H9 (cell line): Measurements from ENCODE around the gene PAM. TPM values are rescaled to one million over a fixed set of nuclear protein-coding genes. Genes with fewer than 3 reads are reported as not detected.

ENCODE experiments used
- DNase-seq: peaks from one replicate; pipeline ENCODE4 v3.0.0-alpha.2; 2017
- H2AFZ ChIP-seq: one replicate; pipeline ENCODE4 v1.6.1; 2013; ENCODE audit warnings: mild to moderate bottlenecking, low read length, control low read depth, moderate library complexity
- H2AK5ac ChIP-seq: 2 replicates; pipeline ENCODE4 v1.6.1; 2013; ENCODE audit warnings: low read length, control low read depth, mixed read lengths; ENCODE audit not compliant: insufficient read length
- H2BK120ac ChIP-seq: one replicate; pipeline ENCODE4 v1.6.1; 2013; ENCODE audit warnings: low read depth, mild to moderate bottlenecking, low read length, control low read depth, inconsistent platforms; ENCODE audit not compliant: poor library complexity, severe bottlenecking
- H2BK12ac ChIP-seq: 2 replicates; pipeline ENCODE4 v1.6.1; 2013; ENCODE audit warnings: low read length, control low read depth, mixed read lengths, low read depth; ENCODE audit not compliant: insufficient read length
- H2BK15ac ChIP-seq: 2 replicates; pipeline ENCODE4 v1.6.1; 2013; ENCODE audit warnings: low read depth, low read length, control low read depth
- H2BK20ac ChIP-seq: one replicate; pipeline ENCODE4 v1.6.1; 2013; ENCODE audit warnings: low read depth, mild to moderate bottlenecking, low read length, control low read depth, inconsistent platforms; ENCODE audit not compliant: poor library complexity, severe bottlenecking
- H2BK5ac ChIP-seq: 2 replicates; pipeline ENCODE4 v1.6.1; 2013; ENCODE audit warnings: low read length, control low read depth, mixed read lengths; ENCODE audit not compliant: insufficient read length
- H3K14ac ChIP-seq: 2 replicates; pipeline ENCODE4 v1.6.1; 2013; ENCODE audit warnings: low read length, control low read depth; ENCODE audit not compliant: insufficient read depth
- H3K18ac ChIP-seq: 2 replicates; pipeline ENCODE4 v1.6.1; 2013; ENCODE audit warnings: low read depth, mild to moderate bottlenecking, mixed read lengths, low read length, control low read depth; ENCODE audit not compliant: insufficient read length
- H3K23ac ChIP-seq: 2 replicates; pipeline ENCODE4 v1.6.1; 2013; ENCODE audit warnings: low read length, control low read depth, mixed read lengths, low read depth; ENCODE audit not compliant: insufficient read length
- H3K23me2 ChIP-seq: 2 replicates; pipeline ENCODE4 v1.6.1; 2013; ENCODE audit warnings: low read depth, mild to moderate bottlenecking, mixed read lengths, low read length, control low read depth; ENCODE audit not compliant: insufficient read length, poor library complexity, severe bottlenecking
- H3K27ac ChIP-seq: 2 replicates; pipeline ENCODE4 v1.5.1; 2013; ENCODE audit warnings: low read length, control low read depth, mixed read lengths, low read depth; ENCODE audit not compliant: insufficient read length
- H3K27me3 ChIP-seq: 2 replicates; pipeline ENCODE4 v1.6.1; 2013; ENCODE audit warnings: low read length, control low read depth, inconsistent platforms; ENCODE audit not compliant: insufficient read depth
- H3K4ac ChIP-seq: 2 replicates; pipeline ENCODE4 v1.6.1; 2013; ENCODE audit warnings: low read depth, mild to moderate bottlenecking, control low read depth, inconsistent platforms, low read length, moderate library complexity
- H3K4me1 ChIP-seq: 2 replicates; pipeline ENCODE4 v1.6.1; 2013; ENCODE audit warnings: low read length, control low read depth, inconsistent platforms; ENCODE audit not compliant: insufficient read depth
- H3K4me2 ChIP-seq: 2 replicates; pipeline ENCODE4 v1.6.1; 2013; ENCODE audit warnings: low read length, control low read depth, mixed read lengths; ENCODE audit not compliant: insufficient read length, insufficient read depth
- H3K56ac ChIP-seq: 2 replicates; pipeline ENCODE4 v1.6.1; 2013; ENCODE audit warnings: low read depth, mild to moderate bottlenecking, mixed read lengths, low read length, control low read depth; ENCODE audit not compliant: insufficient read length
- H3K79me1 ChIP-seq: 2 replicates; pipeline ENCODE4 v1.6.1; 2013; ENCODE audit warnings: low read depth, mild to moderate bottlenecking, moderate library complexity, low read length, control low read depth, inconsistent platforms; ENCODE audit not compliant: insufficient read depth, poor library complexity, severe bottlenecking
- H3K79me2 ChIP-seq: 2 replicates; pipeline ENCODE4 v1.6.1; 2013; ENCODE audit warnings: low read length, control low read depth, inconsistent platforms; ENCODE audit not compliant: insufficient read depth
- H3K9ac ChIP-seq: 2 replicates; pipeline ENCODE4 v1.6.1; 2013; ENCODE audit warnings: low read length, control low read depth, mixed read lengths; ENCODE audit not compliant: insufficient read length; ENCODE audit errors: extremely low read depth
- H3K9me3 ChIP-seq: one replicate; pipeline ENCODE4 v1.6.1; 2013; ENCODE audit warnings: low read depth, low read length, inconsistent platforms; ENCODE audit not compliant: control insufficient read depth
- H3T11ph ChIP-seq: one replicate; pipeline ENCODE4 v1.6.1; 2013; ENCODE audit warnings: mild to moderate bottlenecking, low read length, control low read depth, inconsistent platforms
- H4K20me1 ChIP-seq: one replicate; pipeline ENCODE4 v1.6.1; 2013; ENCODE audit not compliant: control insufficient read depth, insufficient read length, insufficient read depth
- H4K5ac ChIP-seq: 2 replicates; pipeline ENCODE4 v1.6.1; 2013; ENCODE audit warnings: low read depth, mild to moderate bottlenecking, mixed read lengths, low read length, control low read depth; ENCODE audit not compliant: insufficient read length
- H4K8ac ChIP-seq: replicated peaks from 2 replicates; pipeline ENCODE4 v1.6.1; 2013; ENCODE audit warnings: low read length, control low read depth, mixed read lengths, low read depth; ENCODE audit not compliant: insufficient read length
- H4K91ac ChIP-seq: 2 replicates; pipeline ENCODE4 v1.6.1; 2013; ENCODE audit warnings: low read depth, mild to moderate bottlenecking, moderate library complexity, mixed read lengths, low read length, control low read depth; ENCODE audit not compliant: insufficient read length
- H3K27ac Mint-ChIP-seq, 3 experiments: 2 replicates in 2 of 3; 3 replicates in 1 of 3; pipeline ENCODE4 v1.8.0; 2020 to 2021; ENCODE audit warnings: mixed read lengths in 3 of 3, mild to moderate bottlenecking in 1 of 3, moderate library complexity in 1 of 3
- H3K27me3 Mint-ChIP-seq: 2 replicates; pipeline ENCODE4 v1.8.0; 2021; ENCODE audit warnings: low read depth, mild to moderate bottlenecking, moderate library complexity, mixed read lengths
- H3K36me3 Mint-ChIP-seq, 3 experiments: 2 replicates in 2 of 3; 3 replicates in 1 of 3; pipeline ENCODE4 v1.8.0; 2020 to 2021; ENCODE audit warnings: low read depth in 3 of 3, mixed read lengths in 3 of 3; ENCODE audit not compliant: insufficient read depth in 1 of 3
- H3K4me1 Mint-ChIP-seq, 2 experiments: 2 replicates each; pipeline ENCODE4 v1.8.0; 2020; ENCODE audit warnings: mixed read lengths in 2 of 2
- H3K4me3 Mint-ChIP-seq, 2 experiments: 2 replicates in 1 of 2; 3 replicates in 1 of 2; pipeline ENCODE4 v1.8.0; 2020 to 2021; ENCODE audit warnings: mild to moderate bottlenecking in 2 of 2, mixed read lengths in 2 of 2, moderate library complexity in 1 of 2
- H3K9me3 Mint-ChIP-seq, 2 experiments: 2 replicates in 1 of 2; 3 replicates in 1 of 2; pipeline ENCODE4 v1.8.0; 2020; ENCODE audit warnings: mild to moderate bottlenecking in 2 of 2, mixed read lengths in 2 of 2, moderate library complexity in 1 of 2
- WGBS: extraction: QIAGEN DNeasy Blood & Tissue Kit; methylation state at CpG from one replicate; pipeline ENCODE4 v1.1.7; 2013; ENCODE audit warnings: missing lambda C conversion rate, low lambda C conversion rate, mixed read lengths; ENCODE audit not compliant: insufficient read length; ENCODE audit errors: extremely low coverage; 5-methylcytosine and 5-hydroxymethylcytosine counted together
- total RNA-seq: library from RNA; stranded (reverse); gene quantifications from 2 replicates; pipeline ENCODE4 v1.2.1, GENCODE V29; 2021
- TF ChIP-seq, protein P1 (sequence below): fragments of 200-600 bp; sonication (generic); conservative IDR thresholded peaks from 3 replicates; pipeline ENCODE4 v1.8.0; 2021; ENCODE audit warnings: antibody characterized with exemption, mild to moderate bottlenecking

The PAM gene
- total RNA-seq, 1 experiment from 2014 or later, result 31.5 TPM

- no peak overlapping the region for H2BK120ac ChIP-seq
- Mint-ChIP-seq H3K27me3 (no peaks in the 10 kb centered on the region), H3K9me3 (no peaks in the 10 kb centered on the region), H3K4me3 (no peak overlapping the region), H3K27ac (no peak overlapping the region), H3K36me3 (no peaks in the 10 kb centered on the region), H3K4me1 (0 out of 4 replicates have a peak, but pooled peaks cover 0 to under 1% of the 10 kb centered on the region in 2 experiments)
- no peaks in the 10 kb centered on the region for H3K79me1 ChIP-seq
- H4K91ac ChIP-seq, result no peak overlapping the region
- no peak for DNase-seq
- no peak overlapping the region for H2BK12ac ChIP-seq
- H3K27me3 ChIP-seq, result no peaks in the 10 kb centered on the region
- no peaks in the 10 kb centered on the region for H3K23me2 ChIP-seq
- no peaks in the 10 kb centered on the region for H3K4me1 ChIP-seq
- H2AFZ ChIP-seq, result no peak overlapping the region
- no peak overlapping the region for H3K18ac ChIP-seq
- no CpG with 5 or more reads among the region's 8 CpGs for WGBS
- H3K56ac ChIP-seq, result no peak overlapping the region
- no peak overlapping the region for H3K14ac ChIP-seq
- H4K20me1 ChIP-seq, result no peaks in the 10 kb centered on the region
- no peak overlapping the region for H4K8ac ChIP-seq
- H3T11ph ChIP-seq, result no peak overlapping the region
- H2BK20ac ChIP-seq, result no peak overlapping the region
- H3K9ac ChIP-seq, result no peak overlapping the region
- H3K79me2 ChIP-seq, result no peaks in the 10 kb centered on the region
- no peaks in the 10 kb centered on the region for H3K9me3 ChIP-seq
- H3K23ac ChIP-seq, result no peak overlapping the region
- no peak overlapping the region for H3K27ac ChIP-seq
- TF ChIP-seq, protein P1, sequence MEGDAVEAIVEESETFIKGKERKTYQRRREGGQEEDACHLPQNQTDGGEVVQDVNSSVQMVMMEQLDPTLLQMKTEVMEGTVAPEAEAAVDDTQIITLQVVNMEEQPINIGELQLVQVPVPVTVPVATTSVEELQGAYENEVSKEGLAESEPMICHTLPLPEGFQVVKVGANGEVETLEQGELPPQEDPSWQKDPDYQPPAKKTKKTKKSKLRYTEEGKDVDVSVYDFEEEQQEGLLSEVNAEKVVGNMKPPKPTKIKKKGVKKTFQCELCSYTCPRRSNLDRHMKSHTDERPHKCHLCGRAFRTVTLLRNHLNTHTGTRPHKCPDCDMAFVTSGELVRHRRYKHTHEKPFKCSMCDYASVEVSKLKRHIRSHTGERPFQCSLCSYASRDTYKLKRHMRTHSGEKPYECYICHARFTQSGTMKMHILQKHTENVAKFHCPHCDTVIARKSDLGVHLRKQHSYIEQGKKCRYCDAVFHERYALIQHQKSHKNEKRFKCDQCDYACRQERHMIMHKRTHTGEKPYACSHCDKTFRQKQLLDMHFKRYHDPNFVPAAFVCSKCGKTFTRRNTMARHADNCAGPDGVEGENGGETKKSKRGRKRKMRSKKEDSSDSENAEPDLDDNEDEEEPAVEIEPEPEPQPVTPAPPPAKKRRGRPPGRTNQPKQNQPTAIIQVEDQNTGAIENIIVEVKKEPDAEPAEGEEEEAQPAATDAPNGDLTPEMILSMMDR, result no peak
- H2BK5ac ChIP-seq, result no peak overlapping the region
- no peak overlapping the region for H4K5ac ChIP-seq
- no peak overlapping the region for H2AK5ac ChIP-seq
- H3K4me2 ChIP-seq, result no peak overlapping the region
- no peak overlapping the region for H3K4ac ChIP-seq
- no peak overlapping the region for H2BK15ac ChIP-seq
These were observed 43.4 kb upstream of the PAM start for GRCh38 chr5:102711525-102712385.
